ENCODE data around the gene PRKG2.

PRKG2 gene

DNA sequence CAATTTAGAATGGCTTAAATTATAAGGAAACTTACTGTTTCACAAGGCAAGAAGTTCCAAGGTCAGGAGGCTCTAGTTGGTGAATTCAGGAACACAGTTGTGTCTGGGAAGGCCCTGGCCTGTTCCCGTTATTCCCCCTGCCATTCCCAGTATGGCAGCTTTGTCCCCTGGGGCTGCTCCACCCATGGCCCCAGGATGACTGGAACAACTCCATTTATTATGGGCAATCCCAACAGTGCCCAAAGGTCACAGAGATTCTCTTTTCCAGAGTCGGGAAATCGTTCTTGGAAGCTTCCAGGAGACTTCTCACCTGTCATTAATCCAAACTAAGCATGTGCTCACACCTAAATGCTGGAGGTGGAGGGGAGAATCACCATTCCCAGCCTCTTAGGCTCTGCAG lies 2.8 kb upstream of the PRKG2 start:
- CTCF ChIA-PET, result interaction anchor here (1.0 to 6.9 kb wide), 5 partner anchors 19 to 152 kb away, joined by 3 to 48 read pairs (median 3); no protein-coding TSS in a partner anchor
- WGBS (ENCODE audit: insufficient coverage), result 100% methylated on average over 1 of the region's 3 CpGs
- peaks cover 0 to 10% (median 0%) of the 10 kb centered on the region in 5 experiments for H3K27me3 ChIP-seq (replicated peaks in 2 of 5; ENCODE audit: control insufficient read depth in 4 of 5, insufficient read depth in 5 of 5, low read length in 4 of 5)

DNA sequence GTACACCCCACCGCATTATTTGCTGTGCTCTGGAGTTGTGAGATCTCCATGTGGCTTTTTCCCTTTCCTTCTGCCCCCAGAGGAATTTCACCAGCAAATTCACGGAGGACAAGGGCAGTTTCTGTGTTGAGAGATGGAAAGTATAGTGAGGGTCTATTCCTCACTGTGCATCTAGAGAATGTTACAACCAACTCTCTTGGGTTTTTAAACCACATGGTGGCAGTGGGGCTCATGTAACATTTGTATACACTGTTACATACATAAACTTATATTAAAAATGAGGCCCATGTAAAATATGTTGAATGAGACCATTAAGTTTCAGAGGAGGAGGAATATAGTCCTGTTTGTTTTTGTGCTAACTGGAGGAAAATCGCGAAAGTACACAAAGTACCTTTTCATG lies 909 bp upstream of the PRKG2 start:
- POLR2A ChIA-PET, result no interaction called here
- H3K27ac ChIP-seq (ENCODE audit: insufficient read depth in 1 of 2, low read depth in 1 of 2, low read length in 2 of 2, poor library complexity in 1 of 2, severe bottlenecking in 2 of 2), result peak overlapping the region; percentile 72 to 85
- peaks cover 0 to 6% (median 0%) of the 10 kb centered on the region in 5 experiments for H3K9me3 ChIP-seq (ENCODE audit: control extremely low read depth in 1 of 5, control insufficient read depth in 4 of 5, insufficient read depth in 2 of 5, low read depth in 1 of 5, low read length in 4 of 5)
- DNase-seq, result peak; percentile 64 to 80 (median 69)
- no peaks in the 10 kb centered on the region for H3K36me3 ChIP-seq (ENCODE audit: control insufficient read depth in 4 of 4, insufficient read depth in 4 of 4, low read length in 3 of 4)
- peaks cover 2 to 51% (median 15%) of the 10 kb centered on the region in 4 experiments for H3K4me1 ChIP-seq (ENCODE audit: control extremely low read depth in 1 of 4, control insufficient read depth in 4 of 4, insufficient read depth in 4 of 4, low read length in 3 of 4)
- H3K27me3 ChIP-seq (replicated peaks in 2 of 5; ENCODE audit: control insufficient read depth in 4 of 5, insufficient read depth in 5 of 5, low read length in 4 of 5), result peaks cover 0 to 10% (median 0%) of the 10 kb centered on the region in 5 experiments
- WGBS (ENCODE audit: insufficient coverage), result no CpG with 5 or more reads among the region's 4 CpGs
- H3K4me3 ChIP-seq (ENCODE audit: control insufficient read depth in 1 of 7, extremely low read depth in 1 of 7, insufficient read depth in 4 of 7, low read depth in 2 of 7, low read length in 6 of 7), result peak overlapping the region in 5 of 7 experiments; percentile 63 to 96 (median 92)
- CTCF ChIA-PET, result interaction anchor here (0.7 to 6.9 kb wide), 17 partner anchors 11 to 146 kb away, joined by 3 to 48 read pairs (median 6); no protein-coding TSS in a partner anchor

More for the DNA sequence above, 2.8 kb upstream of the PRKG2 start:
- Histone ChIP-seq H3K9me3 (ENCODE audit: control extremely low read depth in 1 of 5, control insufficient read depth in 4 of 5, insufficient read depth in 2 of 5, low read depth in 1 of 5, low read length in 4 of 5) (peaks cover 0 to 6% (median 0%) of the 10 kb centered on the region in 5 experiments), H3K4me3 (ENCODE audit: control insufficient read depth in 1 of 7, extremely low read depth in 1 of 7, insufficient read depth in 4 of 7, low read depth in 2 of 7, low read length in 6 of 7) (no peak overlapping the region), H3K4me1 (ENCODE audit: control extremely low read depth in 1 of 4, control insufficient read depth in 4 of 4, insufficient read depth in 4 of 4, low read length in 3 of 4) (peaks cover 0 to 43% (median 17%) of the 10 kb centered on the region in 4 experiments), H3K27ac (ENCODE audit: insufficient read depth in 1 of 2, low read depth in 1 of 2, low read length in 2 of 2, poor library complexity in 1 of 2, severe bottlenecking in 2 of 2) (no peak overlapping the region), H3K36me3 (ENCODE audit: control insufficient read depth in 4 of 4, insufficient read depth in 4 of 4, low read length in 3 of 4) (no peaks in the 10 kb centered on the region)
- POLR2A ChIA-PET, result no interaction called here
- no peak for DNase-seq

DNA sequence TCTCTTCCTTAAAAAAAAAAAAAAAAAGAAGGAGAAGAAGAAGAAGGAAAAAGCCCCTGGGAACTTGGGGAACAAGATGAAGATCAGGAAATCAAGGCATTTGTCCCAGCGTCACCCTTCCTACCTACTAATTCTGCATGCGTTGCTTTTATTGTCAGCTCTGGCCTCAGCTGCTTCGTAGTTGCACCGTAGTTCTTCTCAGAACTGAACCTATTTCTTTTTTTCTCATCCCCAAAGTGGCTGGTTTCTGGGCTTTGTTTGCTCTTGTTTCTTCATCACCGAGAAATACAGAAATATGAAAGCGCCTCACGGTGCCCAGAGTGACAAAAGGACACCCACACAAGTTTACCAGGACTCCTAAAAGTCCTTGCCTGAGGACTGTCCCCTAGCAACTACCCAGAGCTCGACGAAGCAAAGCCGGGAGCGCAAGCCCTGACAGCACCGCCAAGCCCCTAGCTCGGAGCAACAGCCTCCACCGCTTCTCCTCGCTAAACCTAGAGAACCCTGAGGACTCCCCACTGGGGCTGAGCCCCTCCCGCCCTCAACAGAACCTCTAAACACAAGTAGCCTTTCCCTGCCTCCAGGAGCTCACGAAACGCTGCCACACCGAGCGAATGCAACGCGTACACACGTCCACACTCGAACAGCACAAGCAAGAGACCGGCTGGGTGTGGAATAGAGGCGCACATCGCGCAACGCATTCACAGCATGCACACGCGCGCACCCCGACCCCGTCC lies 710 bp downstream of the PRKG2 start:
- peak overlapping the region; percentile 72 to 85 for H3K27ac ChIP-seq (ENCODE audit: insufficient read depth in 1 of 2, low read depth in 1 of 2, low read length in 2 of 2, poor library complexity in 1 of 2, severe bottlenecking in 2 of 2)
- under 1% methylated on average over 33 of the region's 34 CpGs for WGBS (ENCODE audit: insufficient coverage)
- peak overlapping the region; percentile 59 to 96 (median 88) for H3K4me3 ChIP-seq (ENCODE audit: control insufficient read depth in 1 of 7, extremely low read depth in 1 of 7, insufficient read depth in 4 of 7, low read depth in 2 of 7, low read length in 6 of 7)
- no peaks in the 10 kb centered on the region for H3K36me3 ChIP-seq (ENCODE audit: control insufficient read depth in 4 of 4, insufficient read depth in 4 of 4, low read length in 3 of 4)
- peaks cover 0 to 6% (median 2%) of the 10 kb centered on the region in 5 experiments for H3K9me3 ChIP-seq (ENCODE audit: control extremely low read depth in 1 of 5, control insufficient read depth in 4 of 5, insufficient read depth in 2 of 5, low read depth in 1 of 5, low read length in 4 of 5)
- H3K27me3 ChIP-seq (replicated peaks in 2 of 5; ENCODE audit: control insufficient read depth in 4 of 5, insufficient read depth in 5 of 5, low read length in 4 of 5), result peaks cover 0 to 10% (median 0%) of the 10 kb centered on the region in 5 experiments
- DNase-seq, result peak; percentile 46 to 78 (median 60)
- H3K4me1 ChIP-seq (ENCODE audit: control extremely low read depth in 1 of 4, control insufficient read depth in 4 of 4, insufficient read depth in 4 of 4, low read length in 3 of 4), result peaks cover 2 to 52% (median 14%) of the 10 kb centered on the region in 4 experiments
- ChIA-PET CTCF (interaction anchor here (1.1 to 6.9 kb wide), 8 partner anchors 9 to 145 kb away, joined by 4 to 48 read pairs (median 7); no protein-coding TSS in a partner anchor), POLR2A (no interaction called here)

DNA sequence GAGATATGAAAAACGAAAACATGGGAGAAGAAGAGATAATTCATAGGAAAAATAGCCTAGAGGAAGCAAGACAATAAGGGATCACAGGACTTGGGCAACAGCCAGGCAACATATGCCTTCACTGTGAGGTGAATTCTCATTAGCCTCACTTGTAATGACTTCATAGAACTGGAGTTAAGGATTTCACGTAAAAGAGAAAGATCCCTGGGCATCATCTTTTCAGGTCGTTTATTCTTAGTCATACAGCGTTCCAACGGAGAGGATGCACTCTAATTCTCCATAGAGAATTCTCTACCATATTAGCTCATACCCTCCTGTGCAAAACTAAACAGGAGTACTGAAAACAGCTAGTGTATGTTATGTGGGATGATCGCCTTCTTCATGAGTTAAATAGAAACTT lies 1.4 kb downstream of the PRKG2 start:
- CTCF ChIA-PET, result interaction anchor here (0.7 to 6.9 kb wide), 5 partner anchors 9 to 138 kb away, joined by 3 to 48 read pairs (median 15); no protein-coding TSS in a partner anchor
- peak overlapping the region; percentile 72 to 85 for H3K27ac ChIP-seq (ENCODE audit: insufficient read depth in 1 of 2, low read depth in 1 of 2, low read length in 2 of 2, poor library complexity in 1 of 2, severe bottlenecking in 2 of 2)

DNA sequence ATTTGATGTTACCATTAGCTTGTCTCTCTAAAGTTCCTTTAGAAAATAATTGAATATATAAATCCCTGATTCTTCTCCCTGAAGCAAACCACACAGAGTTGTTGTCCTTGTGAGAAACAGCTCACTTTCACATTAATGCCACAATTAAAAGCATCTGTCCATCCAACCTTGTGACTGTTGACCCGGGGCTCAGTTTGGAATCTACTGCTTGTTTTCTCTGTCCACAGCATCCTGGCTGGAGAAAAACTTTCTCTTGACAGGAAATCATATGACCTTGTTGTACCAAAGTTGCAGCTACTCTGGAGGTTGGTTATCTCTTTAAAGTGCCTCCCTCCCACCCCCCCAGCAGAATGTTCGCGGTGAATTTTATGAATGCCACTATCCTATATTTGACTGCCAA lies 3.1 kb downstream of the PRKG2 start:
- peak overlapping the region in 4 of 7 experiments; percentile 88 to 96 (median 94) for H3K4me3 ChIP-seq (ENCODE audit: control insufficient read depth in 1 of 7, extremely low read depth in 1 of 7, insufficient read depth in 4 of 7, low read depth in 2 of 7, low read length in 6 of 7)
- H3K36me3 ChIP-seq (ENCODE audit: control insufficient read depth in 4 of 4, insufficient read depth in 4 of 4, low read length in 3 of 4), result no peaks in the 10 kb centered on the region
- H3K4me1 ChIP-seq (ENCODE audit: control extremely low read depth in 1 of 4, control insufficient read depth in 4 of 4, insufficient read depth in 4 of 4, low read length in 3 of 4), result peaks cover 2 to 69% (median 15%) of the 10 kb centered on the region in 4 experiments
- ChIA-PET POLR2A (no interaction called here), CTCF (interaction anchor here (0.6 to 6.9 kb wide), 5 partner anchors 15 to 142 kb away, joined by 3 to 46 read pairs (median 4); no protein-coding TSS in a partner anchor)
- peaks cover 0 to 10% (median 0%) of the 10 kb centered on the region in 5 experiments for H3K27me3 ChIP-seq (replicated peaks in 2 of 5; ENCODE audit: control insufficient read depth in 4 of 5, insufficient read depth in 5 of 5, low read length in 4 of 5)
- DNase-seq, result no peak
- H3K9me3 ChIP-seq (ENCODE audit: control extremely low read depth in 1 of 5, control insufficient read depth in 4 of 5, insufficient read depth in 2 of 5, low read depth in 1 of 5, low read length in 4 of 5), result peaks cover 0 to 6% (median 2%) of the 10 kb centered on the region in 5 experiments
- peak overlapping the region; percentile 27 to 74 for H3K27ac ChIP-seq (ENCODE audit: insufficient read depth in 1 of 2, low read depth in 1 of 2, low read length in 2 of 2, poor library complexity in 1 of 2, severe bottlenecking in 2 of 2)
- 0% methylated on average over 1 of the region's 3 CpGs for WGBS (ENCODE audit: insufficient coverage)

More for the DNA sequence above, 1.4 kb downstream of the PRKG2 start:
- 0% methylated on average over 2 of the region's 6 CpGs for WGBS (ENCODE audit: insufficient coverage)
- no peak for DNase-seq
- Histone ChIP-seq H3K9me3 (ENCODE audit: control extremely low read depth in 1 of 5, control insufficient read depth in 4 of 5, insufficient read depth in 2 of 5, low read depth in 1 of 5, low read length in 4 of 5) (peaks cover 0 to 6% (median 2%) of the 10 kb centered on the region in 5 experiments), H3K27me3 (replicated peaks in 2 of 5; ENCODE audit: control insufficient read depth in 4 of 5, insufficient read depth in 5 of 5, low read length in 4 of 5) (peaks cover 0 to 10% (median 0%) of the 10 kb centered on the region in 5 experiments), H3K4me1 (ENCODE audit: control extremely low read depth in 1 of 4, control insufficient read depth in 4 of 4, insufficient read depth in 4 of 4, low read length in 3 of 4) (peaks cover 2 to 58% (median 15%) of the 10 kb centered on the region in 4 experiments), H3K4me3 (ENCODE audit: control insufficient read depth in 1 of 7, extremely low read depth in 1 of 7, insufficient read depth in 4 of 7, low read depth in 2 of 7, low read length in 6 of 7) (peak overlapping the region in 4 of 7 experiments; percentile 88 to 96 (median 94)), H3K36me3 (ENCODE audit: control insufficient read depth in 4 of 4, insufficient read depth in 4 of 4, low read length in 3 of 4) (no peaks in the 10 kb centered on the region)
- POLR2A ChIA-PET, result no interaction called here

DNA sequence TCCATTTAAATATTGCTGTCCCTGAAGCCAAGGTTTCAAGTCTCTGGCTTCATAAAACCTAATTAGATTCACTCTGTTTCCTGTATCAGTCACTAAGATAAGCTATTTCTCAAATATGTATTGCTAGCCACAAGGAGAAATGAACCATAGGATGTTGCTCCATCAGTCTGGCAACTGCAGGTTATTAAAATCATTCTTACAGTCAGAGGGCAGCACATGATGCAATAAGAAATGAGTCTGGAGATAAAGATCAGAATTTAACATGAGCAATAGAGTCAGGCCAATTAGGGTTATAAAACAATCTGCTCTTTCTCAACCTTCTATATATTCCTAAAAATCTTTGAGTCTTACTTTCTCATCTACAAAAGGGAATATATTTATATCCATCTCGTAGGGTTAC lies 7.2 kb downstream of the PRKG2 start:
- peak; percentile 35 to 80 (median 70) for DNase-seq
- POLR2A ChIA-PET, result no interaction called here
- Histone ChIP-seq H3K9me3 (ENCODE audit: control extremely low read depth in 1 of 5, control insufficient read depth in 4 of 5, insufficient read depth in 2 of 5, low read depth in 1 of 5, low read length in 4 of 5) (peaks cover 0 to 6% (median 0%) of the 10 kb centered on the region in 5 experiments), H3K27me3 (replicated peaks in 2 of 5; ENCODE audit: control insufficient read depth in 4 of 5, insufficient read depth in 5 of 5, low read length in 4 of 5) (no peaks in the 10 kb centered on the region), H3K4me1 (ENCODE audit: control extremely low read depth in 1 of 4, control insufficient read depth in 4 of 4, insufficient read depth in 4 of 4, low read length in 3 of 4) (peaks cover 0 to 69% (median 9%) of the 10 kb centered on the region in 4 experiments), H3K27ac (ENCODE audit: insufficient read depth in 1 of 2, low read depth in 1 of 2, low read length in 2 of 2, poor library complexity in 1 of 2, severe bottlenecking in 2 of 2) (peak overlapping the region in 1 of 2 experiments; percentile 56), H3K4me3 (ENCODE audit: control insufficient read depth in 1 of 7, extremely low read depth in 1 of 7, insufficient read depth in 4 of 7, low read depth in 2 of 7, low read length in 6 of 7) (no peak overlapping the region), H3K36me3 (ENCODE audit: control insufficient read depth in 4 of 4, insufficient read depth in 4 of 4, low read length in 3 of 4) (no peaks in the 10 kb centered on the region)
- WGBS (ENCODE audit: insufficient coverage), result no CpG with 5 or more reads among the region's 1 CpG
- CTCF ChIA-PET, result interaction anchor here (1.0 to 1.3 kb wide), 2 partner anchors 53 to 143 kb away, joined by 3 to 5 read pairs; no protein-coding TSS in a partner anchor

Data from common myeloid progenitor, CD34-positive (primary cell).